Measurements from ENCODE around the gene BANP.
"Not testable (repeated sequence)": the region's sequence is repeated elsewhere in the genome, so short reads cannot be mapped to it uniquely, and the experiment has no call there.

The BANP gene

DNA sequence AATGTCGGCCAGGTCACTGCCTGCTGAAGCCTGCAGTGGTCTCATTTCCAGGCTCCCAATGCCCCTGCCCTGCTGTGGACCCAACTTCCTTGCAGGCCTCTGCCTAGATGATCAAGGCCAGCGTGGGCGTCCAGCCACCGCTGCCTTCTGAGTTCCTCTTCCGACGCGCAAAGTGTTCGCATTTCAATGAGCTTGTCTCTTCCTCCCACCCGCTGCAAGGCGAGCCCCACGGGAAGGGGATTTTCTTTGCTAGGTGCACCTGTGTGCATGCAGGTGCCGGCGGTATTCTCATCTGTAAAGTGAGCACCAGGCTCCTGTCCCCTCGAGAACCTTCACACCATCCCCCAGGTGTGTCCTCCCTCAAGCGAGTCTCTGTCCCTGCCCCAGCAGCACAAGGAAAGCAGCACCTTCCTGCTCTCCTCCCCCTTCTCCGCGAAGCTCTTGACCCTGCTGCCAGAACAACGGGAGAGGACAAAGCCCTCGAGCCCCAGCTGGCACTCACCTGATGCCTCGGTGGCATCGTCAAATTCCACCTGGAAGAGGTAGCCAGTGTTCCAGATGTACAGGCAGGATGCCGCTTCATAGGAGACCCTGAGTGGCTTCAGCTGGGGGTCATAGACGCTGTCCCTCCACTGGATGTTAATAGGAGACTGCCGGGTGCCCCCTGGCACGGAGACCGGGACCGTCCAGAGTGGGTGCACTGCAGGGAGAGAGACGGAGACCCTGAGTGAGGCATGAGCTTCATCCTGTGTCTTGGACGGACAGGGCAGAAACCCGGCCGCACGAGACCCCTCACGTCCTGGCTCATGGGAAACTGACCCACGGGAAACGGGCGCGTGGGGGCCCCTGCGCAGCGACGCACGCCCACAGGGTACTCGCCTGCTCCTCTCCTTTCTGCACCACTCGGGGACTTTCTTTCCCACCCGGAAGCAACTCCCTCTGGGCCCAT lies 24.7 kb upstream of the BANP start:
- in situ Hi-C loops (cut with MboI; ENCODE audit: low sequenced_read_pairs) = no loop called here

DNA sequence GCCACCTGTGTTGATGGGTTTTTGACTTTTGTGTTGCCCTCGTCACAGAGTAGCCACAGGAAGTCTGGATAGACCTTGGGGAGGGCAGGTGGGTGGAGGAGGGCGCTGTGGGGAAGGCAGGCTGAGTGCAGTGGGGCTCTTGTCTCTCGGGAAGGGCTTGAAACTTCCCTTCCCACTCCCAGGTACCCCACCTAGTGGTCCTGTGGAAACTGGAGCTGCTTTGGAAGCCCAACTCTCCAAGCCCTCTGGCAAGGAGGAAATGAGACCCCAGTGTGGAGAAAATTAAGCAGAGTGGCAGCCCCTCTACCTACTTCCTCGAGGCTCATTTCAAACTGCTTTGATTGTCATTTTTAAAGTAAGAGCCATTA lies 24.1 kb upstream of the BANP start:
- in situ Hi-C loops (cut with MboI; ENCODE audit: low sequenced_read_pairs) = no loop called here

DNA sequence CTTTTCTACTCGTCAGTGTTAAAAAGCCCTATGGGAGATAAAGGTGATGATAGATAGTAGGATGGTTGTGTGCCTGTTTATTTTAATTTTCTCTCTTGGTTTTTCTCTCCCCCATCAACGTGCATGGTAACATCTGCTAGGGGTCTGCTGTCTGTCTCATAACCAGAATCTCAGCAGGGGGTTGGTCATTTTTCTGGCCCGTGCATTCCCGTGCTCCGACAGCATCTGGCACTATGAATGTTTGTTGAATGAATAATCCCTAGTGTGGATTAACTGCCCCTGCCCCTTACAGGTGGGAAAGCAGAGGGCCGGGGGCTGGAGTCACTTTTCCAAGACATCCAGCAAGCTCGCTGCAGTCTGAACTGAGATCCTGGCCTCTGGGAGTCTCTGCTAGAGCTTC lies 21.2 kb upstream of the BANP start:
- in situ Hi-C loops (cut with MboI; ENCODE audit: low sequenced_read_pairs) = no loop called here

DNA sequence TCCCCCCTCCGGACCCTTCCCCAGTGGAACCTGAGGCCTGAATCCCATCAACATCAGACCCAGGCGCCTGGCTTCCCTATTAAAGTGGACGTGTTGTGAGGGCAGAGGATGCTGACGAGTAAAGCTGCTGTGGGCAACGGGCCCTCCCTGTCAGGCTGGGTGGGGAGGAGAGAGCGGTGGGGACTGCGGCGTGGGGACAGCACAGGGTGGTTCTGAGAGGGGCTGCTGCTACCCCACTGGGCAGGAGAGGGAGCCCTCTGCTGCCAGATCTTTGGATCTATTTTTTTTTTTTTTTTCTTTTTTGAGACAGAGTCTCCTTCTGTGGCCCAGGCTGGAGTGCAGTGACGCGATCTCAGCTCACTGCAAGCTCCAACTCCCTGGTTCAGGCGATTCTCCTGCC lies 20.8 kb upstream of the BANP start:
- in situ Hi-C loops (cut with MboI; ENCODE audit: low sequenced_read_pairs) = no loop called here

DNA sequence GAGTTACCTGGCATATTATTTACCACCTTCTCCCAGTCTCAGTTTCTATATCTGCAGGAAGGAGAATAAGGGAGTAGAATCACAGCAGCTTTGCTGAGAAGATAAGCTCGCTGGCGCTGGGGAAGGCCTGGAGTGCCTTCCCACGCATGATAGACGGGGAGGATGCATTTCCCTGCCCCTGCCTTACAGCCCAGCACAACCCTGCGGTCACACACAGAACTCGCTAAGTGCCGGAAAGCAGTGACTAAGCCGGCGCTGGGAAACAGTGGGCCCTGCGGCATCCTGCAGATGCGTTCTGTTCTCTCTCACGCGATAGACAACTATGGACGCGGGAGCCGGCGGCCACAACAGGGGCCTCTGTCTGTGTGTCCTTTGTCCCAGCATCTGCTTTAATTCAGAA lies 19.7 kb upstream of the BANP start:
- in situ Hi-C loops (cut with MboI; ENCODE audit: low sequenced_read_pairs) = no loop called here

DNA sequence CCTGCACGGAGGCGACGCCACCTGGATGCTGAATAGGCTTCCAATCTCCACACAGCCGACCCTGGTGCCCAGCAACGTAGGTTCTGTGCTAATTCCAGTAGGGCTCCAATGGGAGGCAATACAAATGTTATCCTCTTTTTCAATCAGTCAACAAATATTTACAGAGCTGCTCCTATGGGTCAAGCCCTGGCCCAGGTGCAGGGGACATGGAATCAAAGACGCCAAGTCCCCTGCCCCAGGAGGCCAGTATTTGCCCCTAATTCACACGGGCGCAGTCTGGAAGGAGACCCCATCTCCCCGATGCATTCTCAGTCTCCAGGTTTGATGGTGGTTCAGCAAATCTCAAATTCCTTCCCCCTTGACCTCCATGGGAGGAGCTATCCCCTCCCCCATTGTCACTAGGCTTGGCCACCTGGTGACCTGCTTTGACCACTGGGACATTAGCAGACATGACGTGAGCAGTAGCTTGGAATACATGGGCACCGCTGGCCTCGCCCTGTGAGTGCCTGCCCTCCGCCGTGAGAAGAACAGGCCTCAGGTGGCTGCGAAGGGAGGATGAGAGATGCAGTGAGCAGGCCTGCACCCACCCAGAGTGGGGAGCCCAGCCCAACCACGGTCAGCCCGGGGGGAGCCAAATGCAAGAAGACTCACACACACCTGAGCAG lies 18.6 kb upstream of the BANP start:
- in situ Hi-C loops (cut with MboI; ENCODE audit: low sequenced_read_pairs) = not testable (repeated sequence)

DNA sequence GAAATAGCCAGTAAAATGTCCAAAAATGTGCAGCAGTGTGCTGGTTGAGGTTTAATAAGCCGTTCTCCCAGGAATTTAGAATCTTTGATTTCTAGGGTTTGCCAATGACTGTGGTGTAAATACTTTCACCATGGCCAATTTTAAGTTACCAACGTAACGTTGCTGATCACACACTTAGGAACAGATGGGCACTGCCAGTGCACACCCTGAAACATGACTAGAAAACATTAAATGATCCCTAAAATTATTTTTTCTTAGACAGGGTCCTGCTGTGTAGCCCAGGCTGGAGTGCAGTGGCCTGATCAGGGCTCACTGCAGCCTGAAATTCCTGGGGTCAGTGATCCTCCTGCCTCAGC lies 18.1 kb upstream of the BANP start:
- in situ Hi-C loops (cut with MboI; ENCODE audit: low sequenced_read_pairs) = no loop called here

DNA sequence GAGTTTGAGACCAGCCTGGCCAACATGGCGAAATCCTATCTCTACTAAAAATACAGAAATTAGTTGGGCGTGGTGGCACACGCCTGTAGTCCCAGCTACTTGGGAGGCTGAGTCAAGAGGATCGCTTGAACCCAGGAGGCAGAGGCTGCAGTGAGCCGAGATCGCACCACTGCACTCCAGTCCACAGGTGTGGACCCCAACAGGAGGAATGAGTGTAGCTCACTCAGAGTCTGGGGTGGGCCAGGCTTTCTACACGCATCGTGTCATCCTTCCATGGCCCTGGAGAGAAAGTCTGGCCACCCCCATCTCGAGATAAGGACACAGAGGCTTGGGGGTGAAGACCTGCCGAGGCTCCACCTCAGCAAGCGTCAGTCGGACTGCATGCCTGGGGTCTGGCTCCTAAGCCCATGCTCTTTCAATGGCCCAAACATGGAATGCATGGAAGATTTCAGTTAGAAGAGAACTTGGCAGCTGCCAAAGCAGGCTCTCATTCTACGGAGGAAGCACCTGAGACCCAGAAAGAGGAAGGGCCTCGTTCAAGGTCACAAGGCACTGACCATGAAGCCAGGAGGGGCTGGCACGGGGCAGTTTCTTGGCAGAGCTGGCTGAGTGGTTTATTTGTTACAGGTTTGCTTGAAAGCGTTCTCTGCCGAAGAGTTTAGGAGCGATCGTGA lies 16.3 kb upstream of the BANP start:
- in situ Hi-C loops (cut with MboI; ENCODE audit: low sequenced_read_pairs) = not testable (repeated sequence)

DNA sequence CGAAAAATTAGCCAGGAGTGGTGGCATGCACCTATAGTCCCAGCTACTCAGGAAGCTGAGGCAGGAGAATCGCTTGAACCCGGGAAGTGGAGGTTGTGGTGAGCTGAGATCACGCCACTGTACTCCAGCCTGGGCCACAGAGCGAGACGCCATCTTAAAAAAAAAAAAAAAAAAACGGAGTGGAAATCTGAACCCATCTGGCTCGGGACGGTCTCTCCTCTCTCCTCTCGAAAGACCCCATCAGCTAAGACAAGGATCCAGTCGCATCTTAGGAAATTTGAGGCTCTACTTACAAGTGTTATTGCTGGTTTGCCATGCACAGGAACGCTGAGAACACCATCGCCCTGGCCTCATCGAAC lies 15.2 kb upstream of the BANP start:
- in situ Hi-C loops (cut with MboI; ENCODE audit: low sequenced_read_pairs) = not testable (repeated sequence)

DNA sequence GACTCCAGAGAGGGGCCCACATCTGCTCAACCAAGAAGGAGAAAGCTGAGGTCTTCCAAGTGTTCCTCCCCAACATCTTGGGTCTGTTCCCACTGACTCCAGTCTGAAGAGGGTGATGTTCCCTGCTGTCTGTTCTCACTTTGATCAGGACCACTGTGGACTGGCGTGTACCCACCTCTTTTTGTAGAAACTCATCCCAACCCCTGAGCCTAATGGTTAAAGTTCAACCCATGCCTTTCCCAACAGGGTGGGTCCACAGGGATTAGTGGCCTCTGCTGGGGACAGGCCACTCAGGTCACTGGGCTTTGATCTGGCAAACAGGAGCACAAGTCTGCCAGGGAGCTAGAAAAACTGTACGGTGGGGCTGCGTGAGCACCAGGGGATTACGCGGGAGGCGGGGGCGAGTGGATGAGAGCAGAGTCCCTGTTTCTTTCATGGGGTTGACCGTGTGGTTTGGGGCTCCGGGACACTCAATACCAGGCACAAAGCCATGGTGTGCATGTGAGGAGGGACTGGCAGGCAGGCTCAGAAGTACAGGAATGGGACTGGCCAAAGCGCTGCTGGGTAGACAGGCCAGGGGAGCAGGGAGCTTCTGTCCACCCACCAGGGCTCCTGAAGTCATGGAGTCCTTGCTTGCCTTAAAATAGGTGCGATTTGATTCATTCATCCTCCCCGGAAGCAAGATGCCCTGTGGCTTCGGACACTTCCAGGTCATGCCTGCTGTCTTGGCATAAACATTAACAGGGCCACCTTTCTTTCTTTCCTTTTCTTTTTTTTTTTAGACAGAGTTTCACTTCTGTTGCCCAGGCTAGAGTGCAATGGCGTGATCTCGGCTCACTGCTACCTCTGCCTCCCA lies 14.6 kb upstream of the BANP start, which contains the start of gene CA5A:
Gene CA5A, minus strand, starts transcription at position 155 of the 856 bp plus-strand sequence. Its CDS starts 79 bp downstream, at position 76.
- in situ Hi-C loops (cut with MboI; ENCODE audit: low sequenced_read_pairs) = no loop called here

DNA sequence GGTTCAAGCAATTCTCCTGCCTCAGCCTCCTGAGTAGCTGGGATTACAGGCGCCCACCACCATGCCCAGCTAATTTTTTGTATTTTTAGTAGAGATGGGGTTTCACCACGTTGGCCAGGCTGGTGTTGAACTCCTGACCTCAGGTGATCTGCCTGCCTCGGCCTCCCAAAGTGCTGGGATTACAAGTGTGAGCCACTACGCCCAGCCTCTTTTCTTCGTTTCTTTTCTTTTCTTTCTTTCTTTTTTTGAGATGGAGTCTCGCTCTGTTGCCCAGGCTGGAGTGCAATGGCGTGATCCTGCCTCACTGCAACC lies 14.0 kb upstream of the BANP start:
- in situ Hi-C loops (cut with MboI; ENCODE audit: low sequenced_read_pairs) = not testable (repeated sequence)

DNA sequence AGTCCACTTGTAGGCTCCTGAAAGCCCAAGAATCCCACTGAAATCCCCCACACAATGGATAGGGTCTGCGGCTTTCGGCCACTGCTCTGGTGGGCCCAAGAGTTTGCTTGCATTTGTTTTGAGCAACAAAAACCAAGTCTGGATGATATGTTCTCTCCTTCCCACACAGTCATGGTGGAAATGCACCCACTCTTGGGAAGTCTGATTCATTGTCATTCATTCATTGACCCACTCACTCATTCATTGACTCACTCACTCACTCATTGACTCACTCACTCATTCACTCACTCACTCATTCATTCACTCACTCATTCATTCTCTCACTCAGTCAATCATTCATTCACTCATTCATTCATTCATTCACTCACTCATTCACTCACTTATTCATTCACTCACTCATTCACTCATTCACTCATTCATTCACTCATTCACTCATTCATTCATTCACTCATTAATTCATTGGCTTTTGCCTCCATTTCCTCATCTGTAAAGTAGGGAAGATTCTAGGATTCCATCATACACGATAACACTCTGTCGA lies 12.8 kb upstream of the BANP start:
- in situ Hi-C loops (cut with MboI; ENCODE audit: low sequenced_read_pairs) = no loop called here

DNA sequence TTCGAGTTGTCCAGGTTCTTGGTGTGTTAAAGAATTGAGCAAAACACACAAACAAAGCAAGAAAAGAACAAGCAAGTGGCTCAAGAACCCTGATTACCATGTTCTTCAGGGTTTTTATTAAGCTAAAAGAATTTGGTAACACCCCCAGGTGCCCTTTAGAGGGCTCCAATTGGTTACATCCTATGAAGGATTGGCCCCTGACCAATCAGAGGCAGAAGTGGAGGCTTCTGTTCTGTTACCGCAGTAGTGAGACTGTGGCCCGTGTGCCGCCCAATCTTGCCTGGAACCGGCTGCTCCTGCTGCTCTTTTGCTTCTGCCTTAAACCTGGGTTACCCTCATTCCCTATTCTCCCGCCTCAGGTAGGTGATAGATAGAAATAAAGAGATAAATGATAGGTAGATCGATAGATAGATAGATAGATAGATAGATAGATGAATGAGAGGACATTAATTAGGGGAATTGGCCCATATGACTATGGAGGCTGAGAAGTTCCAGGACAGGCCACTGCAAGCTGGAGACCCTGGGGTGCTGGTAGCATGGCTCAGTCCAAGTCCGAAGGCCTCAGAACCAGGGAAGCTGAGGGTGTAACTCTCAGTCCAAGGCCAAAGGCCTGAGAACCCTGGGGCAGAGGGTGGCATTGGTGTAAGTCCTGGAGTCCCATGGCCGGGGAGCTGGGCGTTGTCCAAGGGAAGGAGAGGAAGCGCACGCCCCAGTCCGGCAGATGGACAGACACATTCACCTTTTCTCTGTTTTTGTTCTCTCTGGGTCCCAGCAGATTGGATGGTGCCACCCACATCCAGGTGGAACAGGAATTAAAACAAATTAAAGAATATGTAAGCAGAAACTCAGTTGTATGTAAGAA lies 11.4 kb upstream of the BANP start:
- in situ Hi-C loops (cut with MboI; ENCODE audit: low sequenced_read_pairs) = no loop called here

DNA sequence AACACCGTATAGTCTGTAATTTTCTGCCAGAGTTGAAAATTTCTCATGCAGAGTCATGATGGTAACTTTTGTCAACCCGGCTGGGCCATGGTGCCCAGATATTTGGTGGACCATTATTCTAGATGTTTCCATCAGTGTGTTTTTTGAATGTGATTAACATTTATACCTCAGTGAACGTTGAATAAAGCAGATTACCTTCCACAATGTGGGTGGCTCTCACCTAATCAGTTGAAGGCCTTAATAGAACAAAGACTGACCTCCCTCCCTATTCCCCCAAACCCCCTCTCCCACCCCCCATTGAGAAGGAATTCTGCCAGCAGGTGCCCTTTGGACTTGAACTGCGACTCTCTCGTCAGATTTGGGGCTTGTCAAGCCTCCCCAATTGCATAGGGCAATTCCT lies 8.6 kb upstream of the BANP start:
- in situ Hi-C loops (cut with MboI; ENCODE audit: low sequenced_read_pairs) = no loop called here

DNA sequence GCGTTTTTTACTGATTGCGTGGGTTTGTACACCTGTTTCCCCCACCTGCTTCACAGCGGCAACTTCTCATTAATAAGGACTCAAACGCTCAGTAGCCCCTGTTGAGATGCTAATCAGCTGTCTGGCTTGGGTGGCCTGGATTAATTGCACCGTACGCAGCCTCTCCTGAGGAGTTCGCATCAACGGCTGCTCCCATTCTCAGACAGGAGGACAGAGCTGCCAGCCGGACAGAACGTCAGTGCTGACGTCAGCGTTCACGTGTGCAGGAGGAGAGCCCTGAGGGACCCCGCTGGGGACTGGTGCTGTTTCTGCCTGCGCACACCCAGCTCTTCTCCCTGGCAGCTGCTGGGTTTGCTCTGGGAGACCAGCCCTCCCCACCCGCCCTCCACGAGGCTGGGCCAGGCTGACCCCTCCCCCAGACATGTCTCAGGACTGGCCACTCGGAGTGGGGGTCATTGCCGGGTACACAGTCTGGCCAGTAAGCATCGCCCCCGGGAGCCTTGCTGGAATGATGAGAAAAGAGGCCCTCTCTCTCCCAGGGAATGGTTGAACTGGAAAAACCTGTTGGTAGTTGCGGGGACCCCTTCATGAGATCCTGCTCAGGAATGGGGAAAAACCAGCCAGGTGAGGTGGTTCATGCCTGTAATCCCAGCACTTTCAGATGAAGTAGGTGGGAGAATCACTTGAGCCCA lies 5.7 kb upstream of the BANP start:
- in situ Hi-C loops (cut with MboI; ENCODE audit: low sequenced_read_pairs) = no loop called here

DNA sequence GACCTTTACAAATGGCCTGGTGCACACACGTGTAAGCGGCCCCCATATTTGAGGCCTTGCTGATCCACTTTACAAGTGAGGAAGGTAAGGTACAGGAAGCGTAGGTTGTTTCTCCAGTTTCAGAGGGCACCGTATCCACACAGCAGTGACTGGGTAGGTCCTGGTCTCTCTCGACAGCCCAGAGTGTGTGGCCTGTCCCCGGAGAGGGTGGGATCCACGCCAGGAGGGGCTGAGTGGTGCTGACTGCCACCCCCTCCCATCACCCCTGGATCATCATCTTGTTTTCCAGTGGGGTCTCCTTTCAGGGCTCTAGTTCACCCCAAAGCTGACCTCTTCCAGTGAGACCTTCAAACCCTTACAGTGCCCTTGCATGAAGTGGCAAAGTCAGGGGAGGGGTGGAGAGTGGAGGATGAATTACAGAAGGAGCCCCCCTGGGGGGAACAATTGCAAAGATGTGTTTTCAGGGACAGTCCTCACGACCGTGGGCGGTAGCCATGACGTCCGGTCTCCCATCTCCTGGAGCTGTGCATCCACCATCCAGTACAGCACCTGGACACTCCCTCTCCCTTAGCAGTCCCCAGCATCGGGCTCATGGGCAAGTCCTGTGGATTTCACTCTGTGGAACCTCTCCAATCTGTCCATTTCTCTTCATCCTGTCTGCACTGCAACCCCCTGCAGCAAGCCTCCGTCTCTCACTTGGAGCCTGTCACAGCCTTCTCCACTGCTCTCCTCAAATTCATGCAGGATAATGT lies 4.5 kb upstream of the BANP start:
- in situ Hi-C loops (cut with MboI; ENCODE audit: low sequenced_read_pairs) = no loop called here

DNA sequence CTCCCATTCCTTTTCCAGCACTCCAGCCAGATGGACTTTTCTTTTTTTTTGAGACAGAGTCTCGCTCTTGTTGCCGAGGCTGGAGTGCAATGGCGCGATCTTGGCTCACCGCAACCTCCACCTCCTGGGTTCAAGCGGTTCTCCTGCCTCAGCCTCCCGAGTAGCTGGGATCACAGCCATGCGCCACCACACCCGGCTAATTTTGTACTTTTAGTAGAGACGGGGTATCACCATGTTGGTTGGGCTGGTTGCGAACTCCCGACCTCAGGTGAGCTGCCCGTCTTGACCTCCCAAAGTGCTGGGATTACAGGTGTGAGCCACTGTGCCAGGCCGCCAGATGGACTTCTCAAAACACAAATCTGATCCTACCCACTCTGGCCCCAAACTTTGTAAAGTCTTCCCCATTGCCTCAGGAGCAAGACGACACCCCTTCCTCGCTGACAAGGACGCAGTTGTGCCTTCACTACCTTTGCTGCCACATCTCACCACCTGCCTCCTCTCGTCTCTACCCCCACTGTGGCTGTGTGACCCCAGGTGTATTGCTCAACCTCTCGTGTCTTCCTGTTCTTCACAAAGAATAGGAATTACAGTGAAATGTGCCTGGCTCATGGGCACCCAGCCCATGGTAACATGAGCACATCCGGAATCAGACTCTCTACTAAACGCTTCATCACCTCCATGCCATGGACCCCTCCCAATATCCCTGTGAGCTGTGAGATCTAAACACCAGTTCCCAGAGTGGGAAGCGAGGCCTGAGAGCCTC lies 3.7 kb upstream of the BANP start:
- in situ Hi-C loops (cut with MboI; ENCODE audit: low sequenced_read_pairs) = no loop called here

DNA sequence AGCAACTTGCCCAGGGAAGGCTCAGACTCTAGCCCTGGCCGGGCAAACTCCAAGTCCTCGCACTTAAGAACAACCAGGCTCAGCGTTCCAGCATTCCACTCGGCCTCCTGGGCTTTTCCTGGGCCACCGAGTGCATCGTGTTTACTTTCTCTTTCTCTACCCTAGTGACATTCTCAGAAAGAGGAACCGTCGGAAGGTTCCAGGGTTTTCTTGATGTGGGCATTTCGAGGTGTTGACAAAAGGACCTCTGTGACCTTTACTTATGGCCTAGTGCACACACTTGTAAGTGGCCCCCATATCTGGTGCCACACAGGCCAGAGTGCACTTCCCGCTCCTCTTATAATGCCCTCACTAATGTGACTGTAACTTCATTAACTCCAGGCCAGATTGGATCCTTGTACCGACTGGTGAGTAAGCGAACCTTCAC lies 3.1 kb upstream of the BANP start:
- in situ Hi-C loops (cut with MboI; ENCODE audit: low sequenced_read_pairs) = no loop called here
